GM12878 (cell line): ENCODE measurements around the gene C10orf105. TPM values are rescaled to one million over a fixed set of nuclear protein-coding genes. Genes with fewer than 3 reads are reported as not detected.

Experiments
- ATAC-seq: fragments of 200-7000 bp; cut with Tn5 transposase; 3 replicates; pipeline ENCODE4 v1.9.1; 2020; ENCODE audit warnings: mild to moderate bottlenecking, moderate library complexity
- BruUV-seq: library from RNA; stranded (reverse); fragments of 400-500 nt; replicated peaks from 2 replicates; lab custom pipeline; 2021; lab: Mats Ljungman, UMichigan
- CTCF ChIA-PET: fragments of 300-600 bp; sonication (Branson Sonifier 250); formaldehyde crosslinking; extraction: SDS; loops from one replicate; lab custom pipeline; 2021; ENCODE audit warnings: inconsistent platforms; lab: Yijun Ruan, JAX
- POLR2A ChIA-PET: fragments of 350-600 bp; formaldehyde crosslinking; extraction: SDS; loops from one replicate; lab custom pipeline; 2021; ENCODE audit warnings: inconsistent platforms; lab: Charles Lee
- RAD21 ChIA-PET: fragments of 300-600 bp; sonication (Branson Sonifier 250); formaldehyde crosslinking; loops from one replicate; lab custom pipeline; 2023; ENCODE audit warnings: antibody characterized with exemption; ENCODE audit not compliant: unreplicated experiment; lab: Charles Lee
- SMC1A ChIA-PET: fragments of 300-600 bp; sonication (Branson Sonifier 250); formaldehyde crosslinking; loops from one replicate; lab custom pipeline; 2023; ENCODE audit not compliant: unreplicated experiment, uncharacterized antibody; lab: Charles Lee
- DNase-seq: peaks from one replicate; pipeline ENCODE4 v3.0.0-alpha.2; 2011; ENCODE audit warnings: low read depth, low spot score
- FAIRE-seq: peaks from 3 replicates; lab custom pipeline; 2011; peaks lifted over from hg19 to GRCh38; lab: Jason Lieb, UNC
- H2AFZ ChIP-seq: 2 replicates; pipeline ENCODE4 v1.6.0; 2011; ENCODE audit warnings: low read depth, low read length, control low read depth; ENCODE audit not compliant: control insufficient read depth
- H3K27ac ChIP-seq: 2 replicates; pipeline ENCODE4 v1.5.1; 2011; ENCODE audit warnings: control low read depth; ENCODE audit not compliant: control insufficient read depth, insufficient read depth
- H3K27me3 ChIP-seq, 2 experiments: replicated peaks in 1 of 2; 2 replicates each; pipeline versions ENCODE4 v1.6.0 to v1.6.1; 2011; ENCODE audit warnings: low read length in 1 of 2; ENCODE audit not compliant: control insufficient read depth in 2 of 2, insufficient read depth in 2 of 2
- H3K36me3 ChIP-seq, 2 experiments: 2 replicates each; pipeline ENCODE4 v1.5.1; 2011; ENCODE audit warnings: low read length in 1 of 2; ENCODE audit not compliant: control insufficient read depth in 2 of 2, insufficient read depth in 2 of 2
- H3K4me1 ChIP-seq: 2 replicates; pipeline ENCODE4 v1.6.1; 2011; ENCODE audit warnings: mild to moderate bottlenecking, low read length, moderate library complexity, mixed read lengths; ENCODE audit not compliant: control insufficient read depth, insufficient read depth
- H3K4me2 ChIP-seq: 2 replicates; pipeline ENCODE4 v1.6.0; 2011; ENCODE audit warnings: control low read depth; ENCODE audit not compliant: control insufficient read depth, insufficient read depth
- H3K4me3 ChIP-seq: fragments of 200-600 bp; sonication (generic); 2 replicates; pipeline ENCODE4 v1.5.1; 2016
- H3K79me2 ChIP-seq: 2 replicates; pipeline ENCODE4 v1.6.0; 2011; ENCODE audit warnings: low read length; ENCODE audit not compliant: control insufficient read depth, insufficient read depth
- H3K9ac ChIP-seq: 2 replicates; pipeline ENCODE4 v1.8.0; 2011; ENCODE audit warnings: low read length, control low read depth, mixed read lengths; ENCODE audit not compliant: control insufficient read depth, insufficient read depth
- H3K9me3 ChIP-seq: replicated peaks from 3 replicates; pipeline ENCODE4 v1.5.1; 2011; ENCODE audit warnings: mild to moderate bottlenecking, low read length; ENCODE audit not compliant: control insufficient read depth, insufficient read depth
- H4K20me1 ChIP-seq: 2 replicates; pipeline ENCODE4 v1.6.0; 2011; ENCODE audit not compliant: control insufficient read depth, insufficient read depth
- ATF3 ChIP-seq: IDR thresholded peaks from 2 replicates; pipeline ENCODE4 v1.6.1; 2011; ENCODE audit warnings: low read depth, mild to moderate bottlenecking, low read length, moderate library complexity, borderline replicate concordance; ENCODE audit errors: extremely low read depth
- BCL3 ChIP-seq: IDR thresholded peaks from 2 replicates; pipeline ENCODE4 v1.6.1; 2011; ENCODE audit warnings: borderline replicate concordance, low read depth, mild to moderate bottlenecking, moderate library complexity, low read length; ENCODE audit not compliant: insufficient read depth, poor library complexity, severe bottlenecking
- E2F8 ChIP-seq: fragments of 450-650 bp; IDR thresholded peaks from 2 replicates; pipeline ENCODE4 v1.6.1; 2018; ENCODE audit warnings: mild to moderate bottlenecking, low read depth, moderate library complexity; ENCODE audit not compliant: partially characterized antibody
- EGR1 ChIP-seq, 2 experiments: IDR thresholded peaks; 1 replicate in 1 of 2; 2 replicates in 1 of 2; pipeline ENCODE4 v1.6.1; 2011 to 2012; ENCODE audit warnings: low read depth in 2 of 2, low read length in 2 of 2, borderline replicate concordance in 1 of 2, mild to moderate bottlenecking in 1 of 2, moderate library complexity in 1 of 2
- EZH2 ChIP-seq: IDR thresholded peaks from 2 replicates; pipeline ENCODE4 v1.6.1; 2012; ENCODE audit warnings: low read depth, mild to moderate bottlenecking, control low read depth, inconsistent platforms, low read length, borderline replicate concordance; ENCODE audit not compliant: control insufficient read depth
- HCFC1 ChIP-seq: fragments of 150-350 bp; IDR thresholded peaks from 2 replicates; pipeline ENCODE4 v1.6.1; 2014; ENCODE audit warnings: low read length
- HDGF ChIP-seq: fragments of 450-650 bp; IDR thresholded peaks from 2 replicates; pipeline ENCODE4 v1.6.1; 2016; ENCODE audit warnings: antibody characterized with exemption
- MEF2B ChIP-seq: fragments of 450-650 bp; IDR thresholded peaks from 2 replicates; pipeline ENCODE4 v1.6.1; 2018; ENCODE audit warnings: mild to moderate bottlenecking, moderate library complexity; ENCODE audit not compliant: partially characterized antibody, poor library complexity, severe bottlenecking
- NFIC ChIP-seq: IDR thresholded peaks from 2 replicates; pipeline ENCODE4 v1.6.1; 2012; ENCODE audit warnings: low read depth, mild to moderate bottlenecking, inconsistent platforms, low read length, moderate library complexity
- SKIL ChIP-seq: fragments of 450-650 bp; IDR thresholded peaks from 2 replicates; pipeline ENCODE4 v1.6.1; 2017; ENCODE audit warnings: mild to moderate bottlenecking, low read depth, inconsistent platforms; ENCODE audit not compliant: poor library complexity, severe bottlenecking
- SMC3 ChIP-seq: IDR thresholded peaks from 2 replicates; pipeline ENCODE4 v1.6.1; 2011; ENCODE audit warnings: low read length, improper control_type of control experiment, borderline replicate concordance
- SPI1 ChIP-seq: IDR thresholded peaks from 2 replicates; pipeline ENCODE4 v1.6.1; 2011; ENCODE audit warnings: low read depth, mild to moderate bottlenecking, low read length, moderate library complexity, borderline replicate concordance; ENCODE audit not compliant: insufficient read depth
- SREBF2 ChIP-seq: IDR thresholded peaks from 2 replicates; pipeline ENCODE4 v1.6.1; 2012; ENCODE audit warnings: mild to moderate bottlenecking, low read length
- TAF1 ChIP-seq: IDR thresholded peaks from 2 replicates; pipeline ENCODE4 v1.6.1; 2011; ENCODE audit warnings: mild to moderate bottlenecking, low read depth, low read length, borderline replicate concordance
- TBL1XR1 ChIP-seq: IDR thresholded peaks from 2 replicates; pipeline ENCODE4 v1.6.1; 2012; ENCODE audit warnings: low read depth, low read length, improper control_type of control experiment
- YY1 ChIP-seq: IDR thresholded peaks from 2 replicates; pipeline ENCODE4 v1.6.1; 2011; ENCODE audit warnings: low read depth, mild to moderate bottlenecking, low read length
- ZNF24 ChIP-seq: fragments of 450-650 bp; IDR thresholded peaks from 2 replicates; pipeline ENCODE4 v1.6.1; 2017; ENCODE audit warnings: antibody characterized with exemption, mild to moderate bottlenecking
- ZNF384 ChIP-seq: IDR thresholded peaks from 2 replicates; pipeline ENCODE4 v1.6.1; 2012; ENCODE audit warnings: low read depth, mild to moderate bottlenecking, low read length, improper control_type of control experiment, borderline replicate concordance
- WGBS: methylation state at CpG from one replicate; pipeline ENCODE4 v1.1.6; 2016; ENCODE audit warnings: low lambda C conversion rate; ENCODE audit not compliant: insufficient replicate concordance, insufficient coverage; ENCODE audit errors: missing lambda C conversion rate; 5-methylcytosine and 5-hydroxymethylcytosine counted together
- in situ Hi-C: fragments of 300-500 bp; cut with MboI; formaldehyde crosslinking; loops from 9 replicates; pipeline ENCODE4 v1.14.3; 2018; ENCODE audit warnings: mixed read lengths
- intact Hi-C: fragments of 100-400 bp; cut with micrococcal nuclease; formaldehyde crosslinking; loops from one replicate; pipeline ENCODE4 v1.14.2; 2022; ENCODE audit not compliant: unreplicated experiment
- polyA plus RNA-seq, 11 experiments: library from polyadenylated mRNA; depleted of rRNA in 4 of 11; unstranded in 6 of 11; stranded (reverse) in 5 of 11; fragments of >200 nt; fragmentation: Nextera tagmentation in 4 of 11; fragmentation: Illumina TruSeq in 1 of 11; extraction: Ambion mirVana in 4 of 11; extraction: Trizol in 1 of 11; gene quantifications; 1 replicate in 1 of 11; 2 replicates in 10 of 11; pipeline versions ENCODE4 v1.2.1 to v1.2.3, GENCODE V29; 2011 to 2016; ENCODE audit warnings: inconsistent platforms in 2 of 11, missing spikeins in 2 of 11, low read depth in 1 of 11
- total RNA-seq, 4 experiments: library from RNA; depleted of rRNA in 3 of 4; stranded (reverse); fragments of >200 nt in 3 of 4; fragmentation: Illumina TruSeq in 1 of 4; extraction: Trizol in 1 of 4; gene quantifications; 2 replicates each; pipeline versions ENCODE4 v1.2.1 to v1.2.3, GENCODE V29; 2013 to 2021

C10orf105 gene
- total and polyA plus RNA-seq, 10 of the 15 experiments (the other 5 are each of a cell fraction or from before 2014, with no cell fraction given): 0.04 to 0.06 (median 0.05) TPM; not detected in 7

GRCh38 chr10:71717056-71717455, 2.5 kb downstream of the C10orf105 start:
- H3K79me2 ChIP-seq: no peaks in the 10 kb centered on the region
- no peak for ATAC-seq
- H3K4me2 ChIP-seq: no peak overlapping the region
- TF ChIP-seq TBL1XR1: no peak
- no peak for TF ChIP-seq ZNF24
- no peak for TF ChIP-seq SMC3
- TF ChIP-seq ATF3: no peak
- TF ChIP-seq NFIC: no peak
- no peak for TF ChIP-seq MEF2B
- TF ChIP-seq HCFC1: no peak
- no peak for TF ChIP-seq E2F8
- TF ChIP-seq SREBF2: no peak
- TF ChIP-seq HDGF: no peak
- TF ChIP-seq SKIL: no peak
- no peak for TF ChIP-seq YY1
- no peak for TF ChIP-seq EZH2
- no peak for TF ChIP-seq EGR1 (IDR thresholded peaks at IDR 0.05; ENCODE audit: borderline replicate concordance in 1 of 2, low read depth in 2 of 2, low read length in 2 of 2)
- no peak for TF ChIP-seq ZNF384
- no peak for TF ChIP-seq TAF1
- no peak for TF ChIP-seq SPI1
- TF ChIP-seq BCL3: no peak

More at GRCh38 chr10:71717056-71717455, 2.5 kb downstream of the C10orf105 start:
- in situ Hi-C loops: no loop called here
- WGBS: 49% methylated on average over 4 of the region's 4 CpGs
- no peaks in the 10 kb centered on the region for H4K20me1 ChIP-seq
- H3K27me3 ChIP-seq: no peaks in the 10 kb centered on the region
- FAIRE-seq: no peak
- no peaks in the 10 kb centered on the region for H3K9me3 ChIP-seq
- H3K27ac ChIP-seq: no peak overlapping the region
- BruUV-seq: no TSS peak
- no peak overlapping the region for H3K9ac ChIP-seq
- H3K4me3 ChIP-seq: no peak overlapping the region
- H3K4me1 ChIP-seq: peaks cover 26% of the 10 kb centered on the region
- ChIA-PET SMC1A (interaction anchor here (1.0 kb wide), 1 partner anchor 179 kb away, joined by 3 read pairs; no protein-coding TSS in a partner anchor), RAD21 (interaction anchor here (2.2 kb wide), 1 partner anchor 95 kb away, joined by 6 read pairs; no protein-coding TSS in a partner anchor), CTCF (interaction anchor here (0.6 to 2.5 kb wide), 7 partner anchors 8 to 168 kb away, joined by 3 to 8 read pairs (median 3); partner anchors contain the start of gene VSIR), POLR2A (interaction anchor here (0.8 kb wide), 1 partner anchor 11 kb away, joined by 3 read pairs; no protein-coding TSS in a partner anchor)
- no peak for DNase-seq
- no peaks in the 10 kb centered on the region for H3K36me3 ChIP-seq
- intact Hi-C loops: no loop called here
- no peak overlapping the region for H2AFZ ChIP-seq
